ENCODE measurements around the gene KIF16B.

DNA sequence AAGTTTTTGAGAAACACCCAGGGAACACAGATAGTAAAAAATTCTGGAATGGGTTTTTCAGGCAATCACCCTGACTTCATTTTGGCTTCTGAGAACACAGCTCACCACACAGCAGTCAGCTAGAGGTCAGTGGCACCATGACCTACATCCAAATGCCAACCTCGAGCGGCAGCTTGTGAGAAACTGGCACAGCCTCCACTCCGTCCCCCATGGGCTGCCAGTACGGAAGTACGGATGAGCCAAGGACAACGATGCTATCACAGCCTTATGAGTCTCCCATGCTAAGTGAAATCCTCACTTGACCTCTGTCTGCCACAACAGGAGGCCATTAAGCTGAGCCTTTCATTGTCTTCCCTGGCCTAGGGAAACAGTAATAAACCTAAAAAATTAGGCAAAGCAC lies 32.0 kb downstream of the KIF16B start:
- TF ChIP-seq, protein P1, sequence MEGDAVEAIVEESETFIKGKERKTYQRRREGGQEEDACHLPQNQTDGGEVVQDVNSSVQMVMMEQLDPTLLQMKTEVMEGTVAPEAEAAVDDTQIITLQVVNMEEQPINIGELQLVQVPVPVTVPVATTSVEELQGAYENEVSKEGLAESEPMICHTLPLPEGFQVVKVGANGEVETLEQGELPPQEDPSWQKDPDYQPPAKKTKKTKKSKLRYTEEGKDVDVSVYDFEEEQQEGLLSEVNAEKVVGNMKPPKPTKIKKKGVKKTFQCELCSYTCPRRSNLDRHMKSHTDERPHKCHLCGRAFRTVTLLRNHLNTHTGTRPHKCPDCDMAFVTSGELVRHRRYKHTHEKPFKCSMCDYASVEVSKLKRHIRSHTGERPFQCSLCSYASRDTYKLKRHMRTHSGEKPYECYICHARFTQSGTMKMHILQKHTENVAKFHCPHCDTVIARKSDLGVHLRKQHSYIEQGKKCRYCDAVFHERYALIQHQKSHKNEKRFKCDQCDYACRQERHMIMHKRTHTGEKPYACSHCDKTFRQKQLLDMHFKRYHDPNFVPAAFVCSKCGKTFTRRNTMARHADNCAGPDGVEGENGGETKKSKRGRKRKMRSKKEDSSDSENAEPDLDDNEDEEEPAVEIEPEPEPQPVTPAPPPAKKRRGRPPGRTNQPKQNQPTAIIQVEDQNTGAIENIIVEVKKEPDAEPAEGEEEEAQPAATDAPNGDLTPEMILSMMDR (conservative IDR thresholded peaks at IDR 0.05) = no peak
- no peak for TF ChIP-seq ZFX (IDR thresholded peaks at IDR 0.05)

Data from C4-2B (cell line).